HEK293T (cell line): ENCODE results near the gene ZNF778.

ENCODE experiments used
- BHLHE40 ChIP-seq: fragments of 450-650 bp; IDR thresholded peaks from 2 replicates; pipeline ENCODE4 v1.6.1; 2016; ENCODE audit warnings: mild to moderate bottlenecking, moderate library complexity, borderline replicate concordance
- CTBP1 ChIP-seq: fragments of 450-650 bp; IDR thresholded peaks from 2 replicates; pipeline ENCODE4 v1.6.1; 2016; ENCODE audit warnings: borderline replicate concordance
- ELF4 ChIP-seq: fragments of 450-650 bp; IDR thresholded peaks from 2 replicates; pipeline ENCODE4 v1.6.1; 2017; ENCODE audit warnings: antibody characterized with exemption
- FOXA1 ChIP-seq: fragments of 450-650 bp; IDR thresholded peaks from 2 replicates; pipeline ENCODE4 v1.6.1; 2016; ENCODE audit warnings: mild to moderate bottlenecking
- FOXK2 ChIP-seq: fragments of 450-650 bp; IDR thresholded peaks from 2 replicates; pipeline ENCODE4 v1.6.1; 2016; ENCODE audit warnings: mild to moderate bottlenecking
- LEF1 ChIP-seq: fragments of 450-650 bp; IDR thresholded peaks from 2 replicates; pipeline ENCODE4 v1.6.1; 2017; ENCODE audit warnings: mild to moderate bottlenecking, borderline replicate concordance
- PKNOX1 ChIP-seq: fragments of 450-650 bp; IDR thresholded peaks from 2 replicates; pipeline ENCODE4 v1.6.1; 2016
- SP1 ChIP-seq: fragments of 450-650 bp; IDR thresholded peaks from 2 replicates; pipeline ENCODE4 v1.6.1; 2017
- SUZ12 ChIP-seq: fragments of 450-650 bp; IDR thresholded peaks from 2 replicates; pipeline ENCODE4 v1.6.1; 2016; ENCODE audit warnings: mild to moderate bottlenecking

DNA sequence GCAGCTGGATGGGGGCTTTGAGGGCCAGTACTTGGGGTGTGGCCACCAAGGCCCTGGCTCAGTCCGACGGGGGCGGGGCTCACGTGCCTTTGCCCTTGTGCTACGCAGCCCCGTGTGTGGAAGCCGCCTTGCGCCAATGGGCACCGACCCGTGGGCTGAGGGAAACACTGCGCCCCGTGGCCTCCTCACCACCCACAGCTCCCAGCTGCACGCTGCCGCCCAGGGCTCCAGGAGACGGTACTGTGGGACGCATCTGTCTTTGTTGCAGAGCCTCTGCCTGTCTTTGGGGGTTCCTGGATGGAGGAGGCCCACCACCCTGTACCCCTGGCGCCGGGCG, 38.4 kb upstream of the ZNF778 start:
- TF ChIP-seq FOXA1 (no peak), FOXK2 (no peak), BHLHE40 (no peak), ELF4 (no peak), SUZ12 (no peak), PKNOX1 (no peak), CTBP1 (no peak), LEF1 (no peak), SP1 (no peak)
